GM21786 (cell line): ENCODE data around the gene RHEB.

Experiments used
- ATAC-seq: cut with Tn5 transposase; IDR thresholded peaks from one replicate; pipeline ENCODE4 v1.9.1; 2021; ENCODE audit not compliant: unreplicated experiment

The RHEB gene

DNA sequence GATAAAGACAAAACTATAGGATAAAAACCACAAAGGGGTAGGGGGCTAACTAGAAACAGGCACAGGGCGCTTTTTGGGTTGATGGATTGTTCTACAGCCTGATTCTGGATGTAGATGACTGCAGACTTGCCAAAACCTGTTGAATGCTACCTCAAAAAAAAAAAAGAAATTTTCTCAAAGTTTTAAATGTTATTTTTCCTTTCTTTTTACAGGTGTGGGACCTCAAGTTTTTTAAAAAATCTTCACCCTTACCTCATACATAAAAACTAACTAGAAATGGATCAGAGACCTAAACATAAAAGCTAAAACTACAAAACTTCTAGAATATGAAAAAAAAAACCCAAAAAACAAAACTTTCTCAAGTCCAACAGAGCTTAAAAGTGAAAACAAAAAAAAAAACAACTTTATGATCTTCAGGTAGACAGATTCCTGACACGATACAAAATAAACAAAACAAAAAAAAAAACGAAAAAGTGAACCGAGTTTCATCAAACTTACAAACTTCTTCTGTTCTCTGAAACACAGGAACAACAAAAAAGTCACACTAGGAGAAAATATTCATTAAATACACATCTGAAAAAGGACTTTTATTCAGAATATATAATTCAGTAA lies 14.9 kb downstream of the RHEB start:
- ATAC-seq, result no peak

DNA sequence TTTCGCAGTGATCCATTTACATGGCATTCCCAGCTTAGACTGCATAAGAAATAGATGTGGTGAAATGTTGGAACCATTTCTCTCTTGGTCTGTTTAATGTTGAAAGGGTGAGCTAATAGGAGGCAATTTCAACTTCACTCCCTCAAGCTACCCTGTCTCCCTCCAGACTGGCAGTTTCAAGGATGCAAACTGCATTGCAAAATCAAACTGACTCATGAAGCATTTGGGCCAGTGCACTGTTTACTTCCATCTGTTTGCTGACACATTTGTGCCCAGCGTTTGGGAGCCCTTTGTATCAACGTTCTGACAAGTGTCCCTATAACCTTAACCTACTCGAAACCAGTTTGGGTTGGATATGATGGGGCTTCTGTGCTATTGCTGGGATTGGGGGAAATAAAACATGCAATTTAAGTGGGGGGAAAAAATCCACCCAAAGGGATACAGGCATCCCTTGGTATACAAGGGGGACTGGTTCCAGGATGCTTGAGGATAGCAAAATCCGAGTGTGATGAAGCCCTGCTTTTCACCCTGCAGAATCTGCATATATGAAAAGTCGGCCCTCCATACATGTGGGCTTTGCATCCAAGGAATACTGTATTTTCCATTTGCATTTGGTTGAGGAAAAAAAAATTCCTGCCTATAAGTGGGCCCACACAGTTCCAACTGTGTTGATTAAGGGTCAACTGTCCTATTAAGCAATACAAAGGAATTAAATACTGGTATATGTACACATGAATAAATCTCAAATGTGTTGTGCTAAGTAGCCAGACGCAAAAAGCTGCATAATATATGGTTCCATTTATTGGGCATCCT lies 15.6 kb downstream of the RHEB start:
- no peak for ATAC-seq

GRCh38 chr7:151501676-151502075 lies 18.0 kb downstream of the RHEB start:
- ATAC-seq, result no peak

DNA sequence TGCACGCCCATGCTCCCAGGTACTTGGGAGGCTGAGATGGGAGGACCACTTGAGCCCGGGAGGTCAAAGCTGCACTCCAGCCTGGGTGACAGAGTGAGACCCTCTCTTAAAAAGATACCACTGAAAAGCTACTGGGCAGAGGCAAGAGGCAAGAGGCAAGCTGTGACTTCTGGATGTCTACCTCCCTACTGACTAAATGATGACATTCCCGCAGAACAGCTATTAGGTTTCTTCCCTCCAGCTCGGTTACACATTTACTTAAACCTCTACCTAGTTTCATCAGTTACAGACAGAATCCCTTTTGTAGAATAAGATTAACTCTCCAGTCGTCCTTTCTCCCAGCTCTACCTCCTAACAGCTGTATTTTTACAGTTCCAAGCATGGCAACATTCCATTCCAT lies 21.2 kb downstream of the RHEB start:
- no peak for ATAC-seq

DNA sequence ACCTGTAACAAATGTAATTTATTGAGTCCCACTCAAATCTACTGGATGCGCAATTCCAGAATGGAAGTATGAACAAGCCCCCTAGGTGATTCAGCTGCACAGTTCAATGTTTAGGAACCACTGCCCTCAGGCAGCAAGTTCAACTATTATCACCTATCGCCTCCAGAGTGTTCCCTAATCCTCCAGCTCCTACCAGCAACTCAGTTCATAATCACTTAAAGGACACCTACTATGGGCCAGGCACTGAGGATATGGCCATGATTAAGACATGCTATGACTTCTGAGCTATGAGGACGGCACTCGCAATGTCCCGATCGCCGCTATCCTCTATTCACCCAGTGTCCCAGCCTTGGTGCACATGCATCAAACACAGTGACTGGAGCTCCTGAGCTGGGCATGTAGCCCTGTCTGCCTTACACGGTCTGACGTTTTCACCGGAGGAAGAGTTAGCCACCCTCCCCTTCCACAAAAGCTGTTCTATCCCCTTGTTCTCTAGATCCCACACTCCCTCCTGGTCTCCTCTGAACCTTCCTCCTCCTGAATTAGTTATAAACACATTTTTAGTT lies 22.3 kb downstream of the RHEB start:
- no peak for ATAC-seq

- ATAC-seq, result no peak
These were observed 24.3 kb downstream of the RHEB start for GRCh38 chr7:151495360-151495759.

DNA sequence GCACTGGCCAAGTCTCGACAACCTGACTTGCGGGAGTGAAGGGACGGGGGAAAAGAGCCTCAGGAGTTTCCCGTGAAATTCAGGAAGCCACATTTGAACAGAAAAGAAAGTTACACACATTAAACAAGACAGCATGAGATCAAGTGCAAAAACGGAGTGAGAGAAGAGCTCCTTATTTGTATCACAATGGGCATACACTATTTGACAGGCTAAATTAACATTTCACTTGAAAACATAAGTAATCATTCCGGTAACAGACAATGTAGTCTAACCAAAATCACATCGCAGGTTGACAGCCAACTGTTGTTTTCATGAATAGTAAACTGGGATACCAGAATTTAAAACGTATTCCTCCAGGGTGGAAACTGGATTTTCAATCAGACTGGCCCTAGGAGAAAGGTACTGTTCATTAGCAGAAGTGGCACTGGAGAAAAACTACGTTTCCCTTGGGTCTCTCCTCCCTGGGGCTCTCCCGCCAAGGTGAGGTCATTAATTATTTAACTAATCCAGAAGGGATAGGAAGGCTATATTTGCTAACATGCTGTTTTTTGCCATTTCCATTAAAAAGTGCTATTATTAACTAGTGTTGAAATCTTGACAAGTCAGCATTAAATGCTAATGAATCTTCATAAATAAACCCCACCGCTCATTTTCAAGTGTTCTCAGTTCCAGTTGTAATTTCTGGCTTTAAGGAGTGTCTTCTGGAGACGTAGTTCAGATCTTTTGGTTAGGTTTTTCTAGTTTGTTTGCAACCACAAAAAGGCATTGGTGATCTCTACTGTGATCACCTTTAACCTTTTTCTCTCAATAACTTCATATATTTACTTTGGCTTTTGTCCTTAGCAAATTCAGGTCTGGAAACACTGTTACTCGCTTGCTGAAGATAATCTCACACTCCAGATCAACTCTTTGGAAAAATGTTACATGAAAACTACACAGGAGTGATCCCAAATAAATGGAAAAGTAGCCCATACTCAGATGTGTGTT lies 25.1 kb downstream of the RHEB start:
- no peak for ATAC-seq

- ATAC-seq, result no peak
These were observed 26.6 kb downstream of the RHEB start for GRCh38 chr7:151493083-151493482.

DNA sequence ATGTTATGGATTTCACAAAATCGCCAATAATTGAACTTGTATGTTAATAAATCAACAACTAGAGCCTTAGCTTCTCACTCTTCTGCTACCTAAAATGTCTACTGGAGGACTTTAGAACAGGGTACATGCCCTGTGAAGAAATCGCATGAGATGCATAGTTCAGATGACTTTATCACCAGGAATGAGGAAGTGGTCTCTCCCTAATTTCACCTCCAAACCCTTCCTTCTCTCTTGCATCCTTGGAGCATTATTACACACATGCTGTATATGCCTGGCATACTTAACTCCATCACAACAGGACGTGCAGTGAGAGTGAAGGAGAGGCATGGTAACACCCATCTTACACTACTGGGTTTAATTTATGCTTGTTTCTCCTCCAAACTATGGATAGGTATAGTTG lies 27.8 kb downstream of the RHEB start:
- ATAC-seq, result no peak

DNA sequence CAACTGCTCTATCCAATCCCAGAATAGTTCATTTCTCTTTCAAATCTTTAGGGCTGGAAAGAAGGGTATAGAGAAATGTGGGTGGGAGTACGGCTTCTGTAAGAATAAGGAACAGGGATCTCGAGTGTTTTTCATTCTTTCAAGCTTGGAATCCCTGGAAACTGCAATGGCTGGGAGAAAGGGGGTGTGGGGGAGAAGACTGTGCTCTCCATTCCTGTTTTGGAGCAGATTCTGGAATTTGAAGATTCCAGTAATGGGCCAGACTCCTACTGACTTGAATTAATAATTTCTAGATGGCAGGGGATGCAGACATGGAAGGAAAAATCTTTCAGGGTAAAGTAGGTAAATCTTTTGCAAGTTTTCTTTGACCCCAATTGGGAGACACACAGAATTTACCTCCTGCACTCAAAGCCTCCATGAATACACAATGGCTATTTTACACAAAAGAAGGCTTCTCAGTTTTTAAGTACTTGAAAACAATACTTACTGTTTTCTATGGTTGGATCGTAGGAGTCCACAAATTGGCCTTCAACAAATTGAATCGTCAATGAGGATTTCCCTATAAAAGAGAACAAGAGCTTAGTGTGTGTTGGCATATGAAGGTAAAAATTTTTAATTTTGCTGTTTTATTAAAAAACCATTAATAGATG lies 29.1 kb downstream of the RHEB start:
- ATAC-seq, result no peak

GRCh38 chr7:151489498-151489897 lies 30.2 kb downstream of the RHEB start:
- ATAC-seq, result no peak

GRCh38 chr7:151488096-151488495 lies 31.6 kb downstream of the RHEB start:
- ATAC-seq, result no peak

DNA sequence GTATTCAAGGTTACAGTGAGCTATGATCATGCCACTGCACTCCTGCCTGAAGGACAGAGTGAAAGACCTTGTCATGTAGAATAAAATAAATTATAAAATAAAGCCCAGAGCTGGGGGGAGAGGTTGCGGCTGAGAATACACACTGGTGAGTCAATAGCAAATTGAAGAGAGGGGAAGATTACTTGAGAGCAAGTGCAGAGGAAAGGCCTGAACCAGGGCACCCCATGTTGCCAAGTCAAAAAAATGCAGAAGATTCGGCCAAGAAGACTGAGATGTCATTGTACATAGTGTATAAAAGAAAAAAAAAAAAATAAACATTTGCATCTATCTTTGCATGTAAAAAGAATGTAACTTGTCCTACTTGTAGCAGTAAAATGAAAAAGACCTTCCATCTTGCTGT lies 32.5 kb downstream of the RHEB start:
- no peak for ATAC-seq

DNA sequence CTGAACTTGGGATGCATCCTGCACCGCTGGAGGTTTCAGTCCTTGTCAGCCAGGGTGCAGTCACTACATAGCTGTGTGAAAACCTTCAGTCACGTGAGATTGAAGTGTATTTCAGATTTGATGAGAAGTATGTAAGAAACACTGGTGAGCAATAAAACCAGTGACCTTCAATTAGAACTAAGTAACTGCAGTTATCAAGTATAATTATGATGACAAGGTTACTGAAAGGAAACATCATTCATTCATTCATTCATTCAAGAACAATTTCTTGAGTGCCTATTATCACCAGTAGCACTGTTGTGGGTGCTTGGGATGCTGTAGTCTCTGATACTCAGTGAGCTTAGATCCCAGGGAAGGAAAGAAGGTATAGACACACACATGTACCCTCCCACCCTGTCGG lies 33.6 kb downstream of the RHEB start:
- no peak for ATAC-seq

DNA sequence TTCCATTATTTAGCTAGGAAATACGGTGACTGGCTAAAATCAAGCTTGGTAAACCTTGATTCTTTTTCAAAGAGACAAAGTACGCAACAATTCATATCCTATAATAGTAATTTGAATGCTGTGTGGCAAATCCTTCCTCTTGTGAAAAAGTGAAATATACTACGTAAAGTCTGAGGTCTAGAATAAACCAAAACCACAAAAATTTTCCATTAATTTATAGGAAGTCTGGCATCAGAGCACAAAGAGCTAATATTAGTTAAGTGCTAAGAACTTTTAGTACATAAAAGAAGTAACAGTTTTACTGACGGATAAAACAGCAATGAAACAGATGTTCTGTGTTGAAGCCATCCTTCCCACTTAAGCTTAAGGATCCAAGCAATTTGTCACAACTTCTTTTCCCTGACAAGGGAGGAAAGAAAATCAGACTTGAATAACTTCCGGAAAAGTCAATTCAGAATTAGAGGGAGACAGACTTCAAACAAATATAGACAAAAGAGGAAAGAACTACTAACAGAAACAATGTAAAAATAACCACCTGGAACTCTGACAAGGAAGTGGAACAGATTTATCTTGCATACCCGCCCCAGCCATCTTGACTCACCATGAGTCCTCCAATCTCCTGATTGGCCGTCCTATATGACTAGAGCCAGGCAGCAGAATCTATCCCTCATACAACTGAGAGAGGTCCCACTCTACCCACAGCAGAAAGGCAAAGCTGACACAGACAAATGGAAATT lies 34.6 kb downstream of the RHEB start:
- no peak for ATAC-seq

DNA sequence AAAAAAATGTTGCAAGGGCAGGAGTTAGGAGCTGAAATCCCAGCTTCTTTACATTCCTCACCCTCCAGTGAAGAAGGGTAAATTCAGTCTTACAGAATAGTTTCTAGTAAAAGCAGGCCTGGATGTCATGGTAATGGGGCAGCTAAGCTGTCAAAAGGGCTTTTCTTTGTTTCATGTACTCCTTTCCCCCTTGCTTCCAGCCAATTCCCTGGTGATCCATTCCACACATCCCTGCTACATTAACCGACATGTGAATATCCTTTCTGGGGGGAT lies 36.0 kb downstream of the RHEB start:
- ATAC-seq, result no peak

DNA sequence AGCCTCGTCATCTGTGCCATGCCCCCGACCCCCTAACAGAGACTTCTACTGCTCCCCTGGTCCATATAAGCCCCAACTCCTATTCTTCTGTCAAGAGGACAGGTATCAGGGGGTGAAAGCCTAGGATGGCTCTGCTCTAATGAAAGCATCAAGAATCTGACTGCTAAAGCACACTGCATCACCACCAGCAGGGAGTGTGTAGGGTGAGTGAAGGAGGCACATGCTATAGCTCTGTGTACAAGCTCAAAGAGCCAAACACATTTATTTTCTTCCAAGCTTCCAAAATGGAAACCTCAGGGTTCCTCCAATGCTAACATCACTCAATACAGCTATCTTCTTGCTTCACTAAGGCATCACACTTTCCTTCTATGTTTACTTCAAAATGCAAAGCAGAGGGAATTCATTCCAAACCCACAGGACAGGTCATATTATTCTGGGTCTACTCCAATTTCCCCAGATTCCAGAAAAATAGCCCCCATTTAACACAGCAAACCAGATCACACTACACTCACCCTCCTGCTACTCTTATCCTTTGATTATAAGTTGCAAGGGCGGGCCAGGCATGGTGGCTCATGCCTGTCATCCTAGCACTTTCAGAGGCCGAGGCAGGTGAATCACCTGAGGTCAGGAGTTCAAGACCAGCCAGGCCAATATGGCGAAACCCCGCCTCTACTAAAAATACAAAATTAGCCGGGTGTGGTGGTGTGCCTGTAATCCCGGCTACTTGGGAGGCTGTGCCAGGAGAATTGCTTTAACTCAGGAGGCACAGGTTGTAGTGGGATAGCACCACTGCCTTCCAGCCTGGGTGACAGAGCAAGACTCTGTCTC lies 36.6 kb downstream of the RHEB start:
- ATAC-seq, result no peak

GRCh38 chr7:151481650-151482505 lies 37.8 kb downstream of the RHEB start:
- ATAC-seq, result no peak

DNA sequence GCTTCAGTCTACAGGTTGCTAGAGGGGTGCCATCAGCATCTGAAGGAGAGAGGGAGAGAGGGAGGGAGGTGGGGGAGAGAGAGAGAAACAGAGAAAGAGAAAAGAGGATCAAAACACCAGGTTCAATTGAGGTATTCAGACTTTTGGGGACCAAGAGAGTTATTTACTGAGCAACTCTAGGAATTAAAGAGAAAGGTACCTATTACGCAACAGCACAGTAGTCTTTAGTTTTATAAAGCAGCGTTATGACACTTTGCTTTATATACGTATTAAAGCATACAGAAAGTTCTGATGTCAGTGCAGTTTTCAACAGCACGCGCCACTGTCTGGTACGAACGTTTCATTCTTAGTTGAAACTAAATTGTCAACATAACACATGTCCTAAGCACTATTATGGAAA lies 41.8 kb downstream of the RHEB start:
- no peak for ATAC-seq
